ENCODE data around the gene GALNT14.

GRCh38 chr2:31113765-31114164 is 24.5 kb downstream of the GALNT14 start:
- no peak for TF ChIP-seq POLR2A (IDR thresholded peaks at IDR 0.05)
- TF ChIP-seq CTCF (IDR thresholded peaks at IDR 0.05) = no peak
